ENCODE measurements around the gene TM7SF2.

Gene TM7SF2

DNA sequence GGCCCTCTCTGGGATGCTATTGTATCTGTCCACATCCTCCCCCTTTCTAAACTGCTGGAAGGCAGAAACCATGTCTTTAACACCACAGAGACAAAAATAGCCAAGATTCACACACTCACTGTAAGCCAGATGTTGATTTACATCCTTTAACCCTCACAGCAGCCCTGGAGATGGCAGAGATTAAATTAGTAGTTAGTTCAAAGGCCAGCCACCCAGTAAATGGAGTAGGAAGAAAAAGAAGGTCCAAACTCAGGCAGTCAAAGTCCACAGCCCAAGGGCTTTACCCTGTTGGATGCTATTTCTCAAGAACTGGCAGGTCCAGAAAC is 8.0 kb downstream of the TM7SF2 start:
- Histone ChIP-seq H2AFZ (ENCODE audit: low read length) (no peak overlapping the region), H3K4me1 (ENCODE audit: low read length) (peaks cover 30% of the 10 kb centered on the region), H3F3A (ENCODE audit: insufficient read depth, low read length) (peaks cover 46% of the 10 kb centered on the region), H3K27me3 (replicated peaks; ENCODE audit: insufficient read depth, low read length) (no peaks in the 10 kb centered on the region), H3K79me2 (ENCODE audit: low read length) (peaks cover 71% of the 10 kb centered on the region), H3K36me3 (replicated peaks; ENCODE audit: insufficient read depth, low read length) (peaks cover 8% of the 10 kb centered on the region), H4K20me1 (ENCODE audit: insufficient read depth, low read length) (no peaks in the 10 kb centered on the region), H3K4me3 (ENCODE audit: low read length) (no peak overlapping the region), H3K9ac (ENCODE audit: low read length) (no peak overlapping the region), H3K9me2 (replicated peaks; ENCODE audit: insufficient read depth, low read length) (no peaks in the 10 kb centered on the region), H3K4me2 (ENCODE audit: low read depth, low read length) (no peak overlapping the region), H3K9me3 (replicated peaks; ENCODE audit: insufficient read depth, low read length) (no peaks in the 10 kb centered on the region), H3K27ac (ENCODE audit: low read length) (peak overlapping the region; percentile 18; the same call in 1 of the 2 replicates)
- TF ChIP-seq EZH2phosphoT487 (IDR thresholded peaks at IDR 0.05; ENCODE audit: low read length): no peak
- TF ChIP-seq EZH2 (optimal IDR thresholded peaks at IDR 0.05; ENCODE audit: low read depth, low read length): no peak
- TF ChIP-seq, protein P1, sequence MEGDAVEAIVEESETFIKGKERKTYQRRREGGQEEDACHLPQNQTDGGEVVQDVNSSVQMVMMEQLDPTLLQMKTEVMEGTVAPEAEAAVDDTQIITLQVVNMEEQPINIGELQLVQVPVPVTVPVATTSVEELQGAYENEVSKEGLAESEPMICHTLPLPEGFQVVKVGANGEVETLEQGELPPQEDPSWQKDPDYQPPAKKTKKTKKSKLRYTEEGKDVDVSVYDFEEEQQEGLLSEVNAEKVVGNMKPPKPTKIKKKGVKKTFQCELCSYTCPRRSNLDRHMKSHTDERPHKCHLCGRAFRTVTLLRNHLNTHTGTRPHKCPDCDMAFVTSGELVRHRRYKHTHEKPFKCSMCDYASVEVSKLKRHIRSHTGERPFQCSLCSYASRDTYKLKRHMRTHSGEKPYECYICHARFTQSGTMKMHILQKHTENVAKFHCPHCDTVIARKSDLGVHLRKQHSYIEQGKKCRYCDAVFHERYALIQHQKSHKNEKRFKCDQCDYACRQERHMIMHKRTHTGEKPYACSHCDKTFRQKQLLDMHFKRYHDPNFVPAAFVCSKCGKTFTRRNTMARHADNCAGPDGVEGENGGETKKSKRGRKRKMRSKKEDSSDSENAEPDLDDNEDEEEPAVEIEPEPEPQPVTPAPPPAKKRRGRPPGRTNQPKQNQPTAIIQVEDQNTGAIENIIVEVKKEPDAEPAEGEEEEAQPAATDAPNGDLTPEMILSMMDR (IDR thresholded peaks at IDR 0.05; ENCODE audit: low read length): no peak
- DNase-seq: no peak

DNA sequence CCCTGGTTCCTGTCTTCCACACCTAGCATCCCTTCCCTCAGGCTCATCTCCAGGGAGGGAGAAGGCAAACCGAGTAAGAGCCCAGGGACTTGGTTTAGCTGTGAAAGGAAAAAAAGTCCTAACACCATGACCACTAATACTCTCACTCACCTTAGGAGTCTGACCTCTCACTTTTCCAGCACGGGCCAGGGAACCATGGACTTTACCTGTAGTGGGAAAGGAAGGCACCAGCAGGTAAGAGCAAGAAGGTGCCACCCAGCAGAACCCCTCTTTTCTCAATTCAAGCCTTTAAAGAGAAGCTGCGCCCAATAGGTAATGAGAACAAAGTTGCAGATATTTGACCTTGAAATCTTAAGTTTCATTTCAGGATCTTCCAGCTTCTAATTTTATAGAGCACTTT is 9.2 kb downstream of the TM7SF2 start:
- peak overlapping the region; percentile 98 for H3K9ac ChIP-seq (ENCODE audit: low read length)
- no peaks in the 10 kb centered on the region for H4K20me1 ChIP-seq (ENCODE audit: insufficient read depth, low read length)
- H3K27ac ChIP-seq (ENCODE audit: low read length): peak overlapping the region; percentile 90; the same call in 1 of the 2 replicates
- no peaks in the 10 kb centered on the region for H3K9me2 ChIP-seq (replicated peaks; ENCODE audit: insufficient read depth, low read length)
- peaks cover 29% of the 10 kb centered on the region for H3K4me1 ChIP-seq (ENCODE audit: low read length)
- peaks cover 52% of the 10 kb centered on the region for H3F3A ChIP-seq (ENCODE audit: insufficient read depth, low read length)
- peaks cover 8% of the 10 kb centered on the region for H3K36me3 ChIP-seq (replicated peaks; ENCODE audit: insufficient read depth, low read length)
- peak overlapping the region; percentile 100 for H3K4me3 ChIP-seq (ENCODE audit: low read length)
- H3K79me2 ChIP-seq (ENCODE audit: low read length): peaks cover 72% of the 10 kb centered on the region
- peak overlapping the region; percentile 91 for H3K4me2 ChIP-seq (ENCODE audit: low read depth, low read length)
- TF ChIP-seq EZH2phosphoT487 (IDR thresholded peaks at IDR 0.05; ENCODE audit: low read length) (no peak), EZH2 (optimal IDR thresholded peaks at IDR 0.05; ENCODE audit: low read depth, low read length) (no peak)
- TF ChIP-seq, protein P1 (IDR thresholded peaks at IDR 0.05; ENCODE audit: low read length): no peak
- DNase-seq: no peak
- H3K9me3 ChIP-seq (replicated peaks; ENCODE audit: insufficient read depth, low read length): no peaks in the 10 kb centered on the region
- H2AFZ ChIP-seq (ENCODE audit: low read length): no peak overlapping the region
- no peaks in the 10 kb centered on the region for H3K27me3 ChIP-seq (replicated peaks; ENCODE audit: insufficient read depth, low read length)

DNA sequence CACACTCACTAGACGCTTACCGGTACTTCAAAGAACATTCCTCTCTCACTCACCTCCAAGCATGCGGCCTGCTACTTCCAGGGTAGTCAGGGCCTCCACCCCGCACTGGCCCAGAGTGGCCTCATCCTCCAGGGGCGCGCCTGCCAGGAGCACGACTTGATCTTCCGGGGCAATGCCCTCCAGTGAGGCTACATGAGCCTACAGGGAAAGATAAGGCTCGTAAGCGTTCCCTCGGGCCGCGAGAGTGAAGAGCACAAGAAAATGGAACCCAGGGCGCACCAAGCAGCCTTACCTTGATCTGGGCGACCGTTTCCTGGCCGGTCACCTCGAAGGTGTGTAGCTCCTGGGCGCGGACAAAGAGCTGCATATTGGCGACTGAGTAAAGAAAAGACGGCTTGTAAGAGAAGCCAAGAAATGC is 9.8 kb downstream of the TM7SF2 start:
- Histone ChIP-seq H3K27me3 (replicated peaks; ENCODE audit: insufficient read depth, low read length) (no peaks in the 10 kb centered on the region), H4K20me1 (ENCODE audit: insufficient read depth, low read length) (no peaks in the 10 kb centered on the region), H3K9ac (ENCODE audit: low read length) (peak overlapping the region; percentile 98), H3K4me3 (ENCODE audit: low read length) (peak overlapping the region; percentile 100), H3K9me2 (replicated peaks; ENCODE audit: insufficient read depth, low read length) (no peaks in the 10 kb centered on the region), H3K4me2 (ENCODE audit: low read depth, low read length) (peak overlapping the region; percentile 91), H3K79me2 (ENCODE audit: low read length) (peaks cover 68% of the 10 kb centered on the region), H3F3A (ENCODE audit: insufficient read depth, low read length) (peaks cover 54% of the 10 kb centered on the region), H3K36me3 (replicated peaks; ENCODE audit: insufficient read depth, low read length) (peaks cover 8% of the 10 kb centered on the region), H3K4me1 (ENCODE audit: low read length) (peaks cover 23% of the 10 kb centered on the region), H2AFZ (ENCODE audit: low read length) (peak overlapping the region; percentile 3; the same call in 1 of the 2 replicates), H3K9me3 (replicated peaks; ENCODE audit: insufficient read depth, low read length) (no peaks in the 10 kb centered on the region), H3K27ac (ENCODE audit: low read length) (peak overlapping the region; percentile 90; the same call in 1 of the 2 replicates)
- DNase-seq: peak; percentile 30
- TF ChIP-seq EZH2 (optimal IDR thresholded peaks at IDR 0.05; ENCODE audit: low read depth, low read length) (no peak), EZH2phosphoT487 (IDR thresholded peaks at IDR 0.05; ENCODE audit: low read length) (no peak)
- TF ChIP-seq, protein P1 (IDR thresholded peaks at IDR 0.05; ENCODE audit: low read length): no peak

Data from MM.1S (cell line).